Measurements from ENCODE around the gene WNT7B. TPM values are rescaled to one million over a fixed set of nuclear protein-coding genes. Genes with fewer than 3 reads are reported as not detected.

WNT7B gene
- polyA plus RNA-seq, 1 donor: 0.10 TPM

DNA sequence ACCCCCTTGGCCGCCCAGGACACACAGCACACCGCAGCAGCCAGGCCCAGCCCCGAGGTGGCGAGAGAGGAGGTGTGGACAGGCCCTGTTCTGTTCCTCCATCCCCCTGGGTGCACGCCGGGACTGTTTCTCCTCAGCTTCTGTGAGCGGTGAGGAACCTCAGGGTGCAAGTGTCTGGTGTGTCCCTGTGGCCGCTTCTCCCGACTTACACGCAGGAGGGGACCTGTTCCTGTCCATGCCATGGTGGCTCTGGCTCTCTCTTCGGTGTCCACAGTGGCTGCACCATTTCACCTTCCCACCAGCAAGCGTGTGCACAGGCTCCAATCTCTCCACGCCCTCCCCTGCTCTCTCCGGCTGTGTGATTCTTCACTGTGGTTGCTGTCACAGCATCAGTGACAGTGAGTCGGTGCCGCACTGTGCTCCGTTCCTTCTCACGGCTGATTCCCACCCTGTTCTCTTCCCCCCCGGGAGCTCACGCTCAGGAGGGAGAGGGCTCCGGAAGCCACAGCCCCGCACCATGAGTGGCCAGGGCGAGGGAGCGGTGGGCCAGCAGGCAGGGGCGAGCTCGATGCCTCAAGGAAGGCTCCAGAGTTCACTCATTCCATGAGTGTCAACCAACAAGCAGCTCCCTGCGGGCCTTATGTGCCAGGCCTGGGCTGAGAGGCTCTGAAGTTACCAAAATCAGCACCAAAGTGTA is 18.6 kb upstream of the WNT7B start:
- no peak for DNase-seq (ENCODE audit: low read depth)

- no peak for DNase-seq (ENCODE audit: low read depth)
These were observed 17.8 kb upstream of the WNT7B start for GRCh38 chr22:45994491-45995404.

- no peak for DNase-seq (ENCODE audit: low read depth)
These were observed 16.9 kb upstream of the WNT7B start for GRCh38 chr22:45993841-45994240.

DNA sequence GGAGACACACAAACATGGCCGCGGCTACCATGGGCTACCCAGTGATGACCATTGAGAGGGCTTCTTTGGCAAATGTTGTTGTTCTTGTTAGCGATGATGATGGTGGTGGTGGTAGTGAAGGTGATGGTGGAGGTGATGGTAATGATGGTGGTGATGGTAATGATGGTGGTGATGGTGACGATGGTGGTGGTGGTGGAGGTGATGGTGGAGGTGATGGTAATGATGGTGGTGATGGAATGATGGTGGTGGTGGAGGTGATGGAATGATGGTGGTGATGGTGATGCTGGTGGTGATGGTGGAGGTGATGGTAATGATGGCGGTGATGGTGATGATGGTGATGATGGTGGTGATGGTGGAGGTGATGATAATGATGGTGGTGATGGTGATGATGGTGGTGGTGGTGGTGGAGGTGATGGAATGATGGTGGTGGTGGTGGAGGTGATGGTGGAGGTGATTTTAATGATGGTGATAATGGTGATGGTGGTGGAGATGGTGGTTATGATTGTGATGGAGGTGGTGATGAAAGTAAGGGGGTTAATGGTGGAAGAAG is 16.3 kb upstream of the WNT7B start:
- no peak for DNase-seq (ENCODE audit: low read depth)

DNA sequence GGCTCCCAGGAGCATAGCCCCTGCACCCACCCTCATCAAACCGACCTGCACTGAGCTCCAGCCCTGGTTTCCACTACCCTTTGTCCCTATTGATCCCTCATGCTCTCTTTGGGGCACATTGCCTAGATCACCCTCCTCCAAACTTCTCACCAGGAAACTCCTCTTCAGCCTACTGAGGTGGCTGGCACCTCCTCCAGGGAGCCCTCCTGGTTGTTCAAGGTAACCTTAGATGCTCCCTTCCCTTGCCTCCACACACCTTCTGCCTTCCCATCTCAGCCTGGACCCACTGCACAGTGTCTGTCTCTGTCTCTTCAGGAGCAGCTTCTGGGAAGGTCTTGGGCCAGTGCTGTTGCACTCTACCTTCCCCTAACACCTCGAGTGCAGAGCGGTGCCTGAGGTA is 15.8 kb upstream of the WNT7B start:
- no peak for DNase-seq (ENCODE audit: low read depth)

- no peak for DNase-seq (ENCODE audit: low read depth)
These were observed 14.1 kb upstream of the WNT7B start for GRCh38 chr22:45991098-45991497.

GRCh38 chr22:45987136-45987861 is 10.3 kb upstream of the WNT7B start:
- DNase-seq (ENCODE audit: low read depth): no peak

DNA sequence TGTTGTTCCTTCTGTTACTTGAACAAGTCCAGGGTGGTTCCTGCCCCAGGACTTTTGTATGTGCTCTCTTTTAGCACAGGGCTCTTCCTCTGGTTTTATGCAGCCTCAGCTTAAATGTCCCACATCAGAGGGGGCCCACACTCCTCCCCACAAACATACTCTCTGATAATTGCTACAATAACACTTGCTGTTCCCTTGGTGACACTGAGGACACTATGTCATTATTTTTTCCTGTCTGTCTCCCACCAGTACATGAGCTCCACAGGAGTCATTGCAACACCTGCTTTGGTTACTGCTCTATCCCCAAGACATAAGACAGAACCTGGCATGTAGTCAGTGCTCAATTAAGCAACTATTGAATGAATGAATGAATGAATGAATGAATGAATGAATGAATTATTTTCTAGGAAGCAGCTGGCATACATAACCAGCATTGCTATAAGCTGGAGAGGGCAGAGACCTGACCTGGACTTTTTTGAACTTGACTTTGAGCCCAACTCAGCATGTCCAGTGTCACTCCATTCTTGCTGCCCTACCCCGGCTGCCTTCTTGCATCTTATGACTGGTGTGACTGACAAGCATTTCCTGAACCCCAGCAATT is 7.5 kb upstream of the WNT7B start:
- no peak for DNase-seq (ENCODE audit: low read depth)

DNA sequence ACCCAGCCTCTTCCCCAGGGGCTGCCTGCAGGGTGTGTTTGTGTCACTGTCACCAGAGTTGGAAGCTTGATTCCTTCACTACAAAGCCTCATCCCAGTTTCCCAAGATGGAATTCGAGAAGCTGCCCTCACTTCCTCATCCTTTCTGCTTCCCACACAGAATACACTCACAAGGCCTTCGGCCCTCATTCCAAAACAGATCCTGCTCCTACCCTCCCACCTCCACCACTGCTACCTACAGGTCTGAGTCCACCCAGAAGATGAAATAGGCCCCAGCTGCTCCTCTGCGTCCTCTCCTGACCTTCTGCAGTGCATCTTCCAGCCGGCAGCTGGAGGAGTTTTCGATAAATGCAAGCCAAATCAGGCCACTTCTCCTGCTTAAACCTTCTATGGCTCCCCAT is 6.8 kb upstream of the WNT7B start:
- no peak for DNase-seq (ENCODE audit: low read depth)

DNA sequence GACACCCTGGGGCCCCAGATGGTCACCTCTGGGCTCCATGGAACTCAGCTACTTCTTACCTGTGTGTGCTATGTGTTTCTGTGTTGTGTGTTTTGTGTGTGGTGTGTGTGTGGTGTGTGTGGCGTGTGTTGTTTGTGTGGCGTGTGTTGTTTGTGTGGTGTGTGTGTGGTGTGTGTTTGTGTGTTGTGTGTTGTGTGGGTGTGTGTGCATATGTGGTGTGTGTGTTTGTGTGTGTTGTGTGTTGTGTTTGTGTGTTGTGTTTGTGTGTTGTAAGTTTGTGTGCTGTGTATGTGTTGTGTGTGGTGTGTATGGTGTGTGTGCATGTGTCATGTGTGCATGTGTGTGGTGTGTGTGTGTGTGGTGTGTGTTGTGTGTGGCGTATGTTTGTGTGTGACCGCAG is 3.8 kb upstream of the WNT7B start:
- no peak for DNase-seq (ENCODE audit: low read depth)

DNA sequence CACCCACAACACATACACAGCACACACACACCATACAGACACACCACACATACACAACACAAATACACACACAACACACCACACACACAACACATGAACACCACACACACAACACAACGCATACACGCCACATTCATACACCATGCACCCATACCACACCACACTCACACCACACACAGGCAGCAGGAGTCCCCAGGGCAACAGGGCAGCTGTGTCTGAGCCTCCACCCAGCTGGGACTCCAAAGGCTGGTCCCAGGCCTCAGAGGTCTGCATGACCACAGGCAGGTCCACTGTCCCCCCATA is 3.3 kb upstream of the WNT7B start:
- DNase-seq (ENCODE audit: low read depth): no peak

DNA sequence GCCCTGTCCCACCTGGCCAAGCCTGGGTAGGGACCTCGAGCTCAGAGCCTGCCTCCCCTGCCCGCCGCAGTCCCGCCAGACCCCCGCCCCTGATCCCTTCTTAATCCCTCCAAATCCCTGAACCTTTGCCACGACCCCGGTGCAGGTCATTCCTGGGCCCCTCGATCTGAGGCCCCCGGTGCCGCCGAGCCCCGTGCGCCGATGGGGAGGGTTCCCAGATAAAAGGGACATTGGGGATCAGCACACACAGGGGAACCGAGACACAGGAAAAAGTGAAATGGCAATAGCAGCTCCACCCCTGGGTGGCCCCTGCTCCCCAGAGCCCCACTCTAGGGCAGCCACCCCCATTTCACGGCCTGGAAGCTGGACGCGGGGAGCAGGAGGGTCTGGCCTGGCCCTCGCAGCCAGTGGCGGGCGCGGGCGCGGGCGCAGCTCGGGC is 1.3 kb upstream of the WNT7B start:
- no peak for DNase-seq (ENCODE audit: low read depth)

DNA sequence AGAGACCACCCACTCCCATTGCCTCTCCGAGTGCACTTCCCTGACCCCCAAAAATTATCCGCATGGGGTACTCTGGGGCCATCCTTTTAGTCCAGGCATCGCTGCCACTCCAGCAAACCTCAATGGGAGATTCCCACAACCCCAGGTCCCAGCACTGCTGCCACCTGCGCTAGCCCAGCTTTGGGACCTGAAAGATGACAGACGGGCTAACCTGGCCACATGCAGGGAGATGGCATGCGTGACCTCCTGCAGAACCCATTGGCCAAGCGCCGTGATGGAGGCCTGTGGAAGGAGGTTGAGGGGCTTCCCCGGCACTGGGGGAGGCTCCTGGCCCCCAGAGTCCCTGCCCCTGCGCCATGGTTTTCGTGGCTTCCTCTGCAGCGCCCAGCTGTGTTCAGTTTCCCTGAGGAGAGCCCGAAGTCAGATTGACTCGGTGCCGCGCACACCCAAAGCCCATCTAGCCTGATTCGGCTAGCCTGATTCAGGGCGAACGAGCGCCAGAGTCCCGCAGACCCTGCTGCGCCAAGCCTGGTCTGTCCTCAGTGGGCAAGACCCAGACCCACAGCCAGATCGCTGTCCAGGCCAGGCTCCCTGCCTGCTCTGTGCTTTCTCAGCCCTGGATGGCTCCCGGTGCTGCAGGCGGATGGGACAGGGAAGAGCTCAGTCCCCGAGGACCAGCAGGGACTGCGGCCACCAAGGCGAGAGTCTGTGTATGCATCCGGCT is 751 bp upstream of the WNT7B start:
- DNase-seq (ENCODE audit: low read depth): no peak

DNA sequence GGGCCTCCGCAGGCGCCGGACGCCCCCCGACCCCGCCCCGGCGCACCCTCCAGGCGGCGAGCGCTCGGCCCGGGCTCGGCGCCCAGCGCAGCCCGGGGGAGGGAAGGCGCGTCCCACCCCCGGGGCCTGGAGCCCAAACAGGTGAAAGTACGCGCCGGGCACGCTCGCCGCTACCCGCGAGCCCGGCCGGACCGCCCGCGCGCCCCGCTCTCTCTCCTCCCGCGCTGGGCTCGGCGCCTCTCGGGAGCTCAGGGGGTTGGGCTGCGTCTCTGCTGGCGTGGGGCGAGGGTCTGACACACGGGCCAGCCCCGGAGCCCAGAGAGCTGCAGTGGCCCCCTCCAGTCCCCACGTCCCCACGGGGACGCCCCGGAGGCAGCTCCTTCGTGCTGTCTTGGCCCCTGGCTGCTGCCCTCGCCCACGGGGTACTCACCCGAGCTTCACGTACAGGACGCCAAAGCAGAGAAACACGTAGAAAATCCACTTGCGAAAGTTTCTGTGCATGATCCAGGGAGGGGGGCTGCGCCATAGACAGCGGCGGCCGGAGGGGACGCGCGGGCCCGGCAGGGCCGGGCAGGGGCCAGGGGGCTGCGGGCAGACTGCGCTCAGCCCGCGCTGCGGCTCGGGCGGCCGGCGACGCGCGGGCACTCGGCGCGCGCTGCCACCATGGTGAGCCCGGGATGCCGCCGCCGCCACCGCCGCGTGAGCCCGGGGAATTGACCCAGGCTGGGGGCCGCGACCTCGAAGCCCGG is 534 bp downstream of the WNT7B start:
- no peak for DNase-seq (ENCODE audit: low read depth)

DNA sequence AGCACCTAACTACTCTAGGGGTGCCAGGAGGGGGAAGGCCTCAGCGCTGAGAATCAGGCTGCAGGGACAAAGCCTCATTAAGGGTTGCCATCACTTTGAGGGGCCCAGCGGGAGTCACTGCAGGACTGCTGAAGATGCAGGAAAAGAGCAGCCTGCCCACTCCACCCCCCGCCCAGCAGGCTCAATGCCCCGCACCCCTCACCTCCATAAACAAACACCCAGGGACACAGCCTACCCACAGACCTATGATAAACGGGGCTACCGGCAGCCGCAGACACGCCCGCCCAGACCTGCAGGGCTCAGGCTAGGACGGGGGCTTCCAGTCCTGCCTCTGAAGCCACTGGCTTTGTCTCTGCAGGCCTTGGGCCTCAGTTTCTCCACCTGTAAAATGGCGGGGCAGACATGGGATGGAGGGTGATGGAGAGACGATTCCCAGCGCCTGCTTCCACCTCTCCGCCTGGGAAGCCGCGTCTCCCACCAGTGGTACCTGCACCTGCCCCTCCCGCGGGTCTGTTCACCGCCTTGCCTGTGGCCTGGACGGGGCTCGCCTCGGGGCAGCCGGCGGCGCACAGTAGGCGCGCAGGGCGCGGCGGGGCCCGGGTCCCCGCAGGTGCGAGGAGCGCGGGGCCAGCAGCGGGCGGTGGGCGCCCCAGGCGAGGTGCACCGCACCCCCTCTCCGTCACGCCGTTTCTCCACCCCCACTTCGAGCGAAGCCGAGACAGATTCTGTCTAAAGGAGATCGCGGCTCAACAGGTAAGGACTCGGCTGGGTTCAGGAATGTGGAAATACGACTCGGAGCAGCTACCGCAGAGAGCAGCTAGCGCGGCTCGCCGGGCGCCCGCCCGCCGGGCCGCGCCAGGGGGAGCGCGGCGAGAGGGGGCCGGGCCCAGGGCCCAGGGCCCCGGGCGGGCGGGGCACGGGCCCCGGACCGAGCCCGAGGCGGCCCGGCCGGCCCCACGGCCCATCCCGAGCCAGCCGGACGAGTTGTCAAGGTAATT is 1.5 kb downstream of the WNT7B start:
- DNase-seq (ENCODE audit: low read depth): no peak

DNA sequence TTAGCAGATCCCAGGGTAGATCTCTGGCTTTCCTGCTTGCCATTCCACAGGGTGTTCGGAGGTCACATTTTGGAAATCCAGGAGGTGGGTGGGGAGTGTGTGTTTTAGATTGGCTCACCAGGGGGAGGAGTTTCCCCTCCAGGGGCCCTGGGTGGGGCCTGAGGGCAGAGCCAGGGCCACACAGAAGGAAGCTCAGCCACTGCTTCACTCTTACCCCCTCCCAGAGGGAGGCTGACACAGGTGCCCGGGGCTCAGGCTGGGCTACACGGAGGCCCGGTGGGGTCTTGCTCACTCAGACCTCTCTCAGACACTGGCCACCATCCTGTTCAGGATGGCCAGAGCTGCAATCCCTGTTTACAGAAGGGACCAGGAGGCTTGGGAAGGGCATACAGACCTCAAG is 2.5 kb downstream of the WNT7B start:
- no peak for DNase-seq (ENCODE audit: low read depth)

DNA sequence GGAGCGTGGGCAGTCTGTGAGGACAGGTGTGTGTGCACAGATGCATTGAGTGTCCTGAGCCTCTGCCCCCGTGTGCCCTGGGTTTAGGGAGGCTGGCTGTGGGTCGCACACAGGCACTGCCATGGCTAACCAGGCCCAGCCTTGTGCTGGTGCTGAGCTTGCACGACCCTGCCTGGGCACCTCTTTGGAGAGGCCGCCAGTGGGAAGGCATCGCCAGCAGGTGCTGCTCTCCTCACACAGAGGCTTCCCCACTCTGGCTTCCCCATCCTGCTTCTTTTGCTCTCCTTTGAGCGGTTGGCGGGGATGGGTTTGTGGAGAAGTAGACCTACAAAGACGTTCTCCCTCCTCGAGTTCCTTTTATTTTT is 4.1 kb downstream of the WNT7B start:
- no peak for DNase-seq (ENCODE audit: low read depth)

DNA sequence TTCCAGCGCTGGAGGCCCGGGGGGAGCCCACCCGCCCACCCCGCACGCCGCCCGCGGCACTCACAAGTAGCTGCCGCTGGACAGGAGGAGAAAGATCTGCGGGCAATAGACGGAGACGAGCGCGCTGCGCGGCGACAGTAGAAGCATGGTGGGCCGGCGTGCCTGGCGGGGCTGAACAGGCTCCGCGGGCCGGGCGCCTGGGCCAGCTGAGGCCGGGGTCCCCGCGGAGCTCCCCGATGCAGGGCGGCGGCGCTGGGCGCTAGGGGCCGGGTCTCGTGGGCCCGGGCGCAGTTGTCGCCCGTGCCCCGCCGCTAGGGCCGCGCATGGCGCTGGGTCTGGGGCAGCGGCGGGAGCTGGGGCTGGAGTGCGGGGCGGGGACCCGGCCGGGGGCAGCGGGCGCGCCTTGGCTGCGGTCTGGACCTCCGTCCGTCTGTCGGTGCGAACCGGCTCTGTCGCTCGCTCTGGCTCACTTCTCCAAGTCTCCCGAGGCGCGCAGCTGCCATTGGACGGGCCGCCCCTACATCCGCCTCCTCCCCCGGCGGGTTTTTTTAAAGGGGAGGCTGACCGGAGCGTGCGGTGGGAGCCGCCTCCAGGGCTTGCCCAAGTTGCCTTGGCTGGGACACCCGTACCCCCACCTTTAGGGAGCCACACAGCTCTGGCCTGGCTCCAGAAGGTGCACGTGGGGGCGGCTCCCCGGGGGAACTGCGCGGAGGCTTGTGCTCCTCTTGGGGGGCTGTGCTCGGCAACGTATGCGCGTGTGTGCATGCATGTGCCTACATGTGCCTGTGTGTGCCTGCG is 4.7 kb downstream of the WNT7B start:
- DNase-seq (ENCODE audit: low read depth): no peak
